GM23338 (cell line): Measurements from ENCODE around the gene RFFL. TPM values are rescaled to one million over a fixed set of nuclear protein-coding genes. Genes with fewer than 3 reads are reported as not detected.

ENCODE experiments used
- ATAC-seq: fragments of 200-7000 bp; cut with Tn5 transposase; 3 replicates; pipeline ENCODE4 v1.9.1; 2020
- DNase-seq: peaks from one replicate; pipeline ENCODE4 v3.0.0-alpha.2; 2015; ENCODE audit warnings: low spot score
- H2AFZ ChIP-seq: fragments of 200-600 bp; sonication (generic); 2 replicates; pipeline ENCODE4 v1.8.0; 2016; ENCODE audit warnings: antibody characterized with exemption, mild to moderate bottlenecking, moderate library complexity
- H3F3A ChIP-seq: fragments of 200-600 bp; sonication (generic); replicated peaks from 2 replicates; pipeline ENCODE4 v1.8.0; 2017; ENCODE audit warnings: antibody characterized with exemption, mixed run types, low read depth
- H3K27ac ChIP-seq: fragments of 200-600 bp; sonication (generic); 2 replicates; pipeline ENCODE4 v1.6.1; 2016; ENCODE audit warnings: low read depth
- H3K27me3 ChIP-seq: fragments of 200-600 bp; sonication (generic); 2 replicates; pipeline ENCODE4 v1.8.0; 2016; ENCODE audit warnings: mild to moderate bottlenecking, mixed run types, moderate library complexity; ENCODE audit not compliant: insufficient read depth
- H3K36me3 ChIP-seq: fragments of 200-600 bp; sonication (generic); 2 replicates; pipeline ENCODE4 v1.8.0; 2016; ENCODE audit warnings: mild to moderate bottlenecking; ENCODE audit not compliant: insufficient read depth
- H3K4me1 ChIP-seq: fragments of 200-600 bp; sonication (generic); 2 replicates; pipeline ENCODE4 v1.8.0; 2016; ENCODE audit warnings: mild to moderate bottlenecking, moderate library complexity; ENCODE audit not compliant: insufficient read depth
- H3K4me2 ChIP-seq: fragments of 200-600 bp; sonication (generic); 2 replicates; pipeline ENCODE4 v1.7.1; 2017; ENCODE audit warnings: mixed run types
- H3K4me3 ChIP-seq: fragments of 200-600 bp; sonication (generic); 2 replicates; pipeline ENCODE4 v1.6.1; 2016; ENCODE audit warnings: mixed run types
- H3K79me2 ChIP-seq: fragments of 200-600 bp; sonication (generic); replicated peaks from 2 replicates; pipeline ENCODE4 v1.8.0; 2017; ENCODE audit warnings: mild to moderate bottlenecking; ENCODE audit not compliant: insufficient read depth
- H3K9me2 ChIP-seq: fragments of 200-600 bp; sonication (generic); 2 replicates; pipeline ENCODE4 v1.8.0; 2017; ENCODE audit not compliant: insufficient read depth
- H4K20me1 ChIP-seq: fragments of 200-600 bp; sonication (generic); replicated peaks from 2 replicates; pipeline ENCODE4 v1.8.0; 2017; ENCODE audit warnings: mild to moderate bottlenecking; ENCODE audit not compliant: insufficient read depth
- H3K27ac Mint-ChIP-seq: 2 replicates; pipeline ENCODE4 v1.8.0; 2020; ENCODE audit warnings: inconsistent platforms, mild to moderate bottlenecking, moderate library complexity, mixed read lengths
- H3K27me3 Mint-ChIP-seq: 3 replicates; pipeline ENCODE4 v1.8.0; 2022; ENCODE audit warnings: low read depth, mild to moderate bottlenecking, moderate library complexity, mixed read lengths, inconsistent platforms; ENCODE audit not compliant: insufficient read depth, poor library complexity
- H3K36me3 Mint-ChIP-seq: 3 replicates; pipeline ENCODE4 v1.8.0; 2021; ENCODE audit warnings: low read depth, mild to moderate bottlenecking, inconsistent platforms, moderate library complexity, mixed read lengths
- H3K4me1 Mint-ChIP-seq: 3 replicates; pipeline ENCODE4 v1.8.0; 2020; ENCODE audit warnings: mild to moderate bottlenecking, inconsistent platforms, mixed read lengths
- H3K4me3 Mint-ChIP-seq: 3 replicates; pipeline ENCODE4 v1.8.0; 2021; ENCODE audit warnings: moderate library complexity, mild to moderate bottlenecking, inconsistent platforms, mixed read lengths
- H3K9me3 Mint-ChIP-seq: 3 replicates; pipeline ENCODE4 v1.8.0; 2020; ENCODE audit warnings: moderate library complexity, mild to moderate bottlenecking, inconsistent platforms, mixed read lengths
- CREB1 ChIP-seq: fragments of 250-450 bp; sonication (Bioruptor Pico); IDR thresholded peaks from 2 replicates; pipeline ENCODE4 v1.5.0; 2020; ENCODE audit warnings: low read depth, mild to moderate bottlenecking, moderate library complexity
- ETS1 ChIP-seq: IDR thresholded peaks from 2 replicates; pipeline ENCODE4 v1.6.1; 2016; ENCODE audit warnings: antibody characterized with exemption
- EZH2 ChIP-seq: fragments of 200-600 bp; sonication (generic); IDR thresholded peaks from one replicate; pipeline ENCODE4 v1.8.0; 2017; ENCODE audit warnings: antibody characterized with exemption, mild to moderate bottlenecking, low read depth; ENCODE audit not compliant: unreplicated experiment
- EZH2phosphoT487 ChIP-seq: fragments of 200-600 bp; sonication (generic); IDR thresholded peaks from one replicate; pipeline ENCODE4 v1.8.1; 2018; ENCODE audit warnings: antibody characterized with exemption; ENCODE audit not compliant: unreplicated experiment
- JUNB ChIP-seq: IDR thresholded peaks from one replicate; pipeline ENCODE4 v1.6.1; 2016; ENCODE audit warnings: antibody characterized with exemption; ENCODE audit not compliant: unreplicated experiment
- NANOG ChIP-seq: IDR thresholded peaks from 2 replicates; pipeline ENCODE4 v1.6.1; 2016; ENCODE audit warnings: antibody characterized with exemption, borderline replicate concordance
- POLR2AphosphoS5 ChIP-seq: IDR thresholded peaks from 2 replicates; pipeline ENCODE4 v1.6.1; 2016; ENCODE audit warnings: antibody characterized with exemption, low read depth
- REST ChIP-seq: IDR thresholded peaks from one replicate; pipeline ENCODE4 v1.6.1; 2018; ENCODE audit warnings: antibody characterized with exemption; ENCODE audit not compliant: unreplicated experiment
- STAT1 ChIP-seq: IDR thresholded peaks from one replicate; pipeline ENCODE4 v1.6.1; 2016; ENCODE audit warnings: antibody characterized with exemption; ENCODE audit not compliant: unreplicated experiment
- ZNF114 ChIP-seq: fragments of 250-450 bp; sonication (Bioruptor Pico); IDR thresholded peaks from 2 replicates; pipeline ENCODE4 v1.5.0; 2020; ENCODE audit warnings: mild to moderate bottlenecking, moderate library complexity
- ZNF331 ChIP-seq: fragments of 250-450 bp; sonication (Bioruptor Pico); IDR thresholded peaks from 2 replicates; pipeline ENCODE4 v1.5.0; 2020; ENCODE audit warnings: low read depth, mild to moderate bottlenecking, moderate library complexity
- ZNF462 ChIP-seq: fragments of 250-450 bp; sonication (Bioruptor Pico); IDR thresholded peaks from 2 replicates; pipeline ENCODE4 v1.5.0; 2020; ENCODE audit warnings: mild to moderate bottlenecking, moderate library complexity
- polyA plus RNA-seq: library from polyadenylated mRNA; unstranded; fragments of >200 nt; fragmentation: Nextera tagmentation; extraction: Ambion mirVana; gene quantifications from 2 replicates; pipeline ENCODE4 v1.2.1, GENCODE V29; 2016
- total RNA-seq: library from RNA; depleted of rRNA; stranded (reverse); fragments of >200 nt; shearing (Covaris generic); gene quantifications from 2 replicates; pipeline ENCODE4 v1.2.3, GENCODE V29; 2014

The RFFL gene
- total and polyA plus RNA-seq, 2 experiments from 2014 or later: 4.1 to 22.2 TPM

GRCh38 chr17:35041390-35041789, 22.1 kb downstream of the RFFL start:
- ATAC-seq (no peak), DNase-seq (no peak)
- TF ChIP-seq EZH2phosphoT487 (no peak), NANOG (no peak), CREB1 (CRISPR knock-in tag) (no peak), REST (no peak), ZNF331 (CRISPR knock-in tag) (no peak), POLR2AphosphoS5 (no peak), EZH2 (no peak), ZNF114 (CRISPR knock-in tag) (no peak), ETS1 (no peak), JUNB (no peak), ZNF462 (no peak), STAT1 (no peak)
- Histone ChIP-seq H3K36me3 (no peaks in the 10 kb centered on the region), H3K79me2 (no peaks in the 10 kb centered on the region), H3K27me3 (no peaks in the 10 kb centered on the region), H3K4me2 (no peak overlapping the region), H3K9me2 (no peaks in the 10 kb centered on the region), H3F3A (0 out of 2 replicates have a peak, but pooled peaks cover 2% of the 10 kb centered on the region), H3K27ac (no peak overlapping the region), H3K4me3 (no peak overlapping the region), H3K4me1 (no peaks in the 10 kb centered on the region), H4K20me1 (no peaks in the 10 kb centered on the region), H2AFZ (no peak overlapping the region)
- Mint-ChIP-seq H3K36me3 (0 out of 3 replicates have a peak, but pooled peaks cover 2% of the 10 kb centered on the region), H3K27ac (no peak overlapping the region), H3K4me1 (no peaks in the 10 kb centered on the region), H3K27me3 (peaks cover 8% of the 10 kb centered on the region), H3K9me3 (no peaks in the 10 kb centered on the region), H3K4me3 (no peak overlapping the region)
